H9 (cell line): Measurements from ENCODE around the gene SYT3. TPM values are rescaled to one million over a fixed set of nuclear protein-coding genes. Genes with fewer than 3 reads are reported as not detected.

ENCODE experiments used
- DNase-seq: peaks from one replicate; pipeline ENCODE4 v3.0.0-alpha.2; 2017
- H2AFZ ChIP-seq: one replicate; pipeline ENCODE4 v1.6.1; 2013; ENCODE audit warnings: mild to moderate bottlenecking, low read length, control low read depth, moderate library complexity
- H2AK5ac ChIP-seq: 2 replicates; pipeline ENCODE4 v1.6.1; 2013; ENCODE audit warnings: low read length, control low read depth, mixed read lengths; ENCODE audit not compliant: insufficient read length
- H2BK120ac ChIP-seq: one replicate; pipeline ENCODE4 v1.6.1; 2013; ENCODE audit warnings: low read depth, mild to moderate bottlenecking, low read length, control low read depth, inconsistent platforms; ENCODE audit not compliant: poor library complexity, severe bottlenecking
- H2BK12ac ChIP-seq: 2 replicates; pipeline ENCODE4 v1.6.1; 2013; ENCODE audit warnings: low read length, control low read depth, mixed read lengths, low read depth; ENCODE audit not compliant: insufficient read length
- H2BK15ac ChIP-seq: 2 replicates; pipeline ENCODE4 v1.6.1; 2013; ENCODE audit warnings: low read depth, low read length, control low read depth
- H2BK20ac ChIP-seq: one replicate; pipeline ENCODE4 v1.6.1; 2013; ENCODE audit warnings: low read depth, mild to moderate bottlenecking, low read length, control low read depth, inconsistent platforms; ENCODE audit not compliant: poor library complexity, severe bottlenecking
- H2BK5ac ChIP-seq: 2 replicates; pipeline ENCODE4 v1.6.1; 2013; ENCODE audit warnings: low read length, control low read depth, mixed read lengths; ENCODE audit not compliant: insufficient read length
- H3K14ac ChIP-seq: 2 replicates; pipeline ENCODE4 v1.6.1; 2013; ENCODE audit warnings: low read length, control low read depth; ENCODE audit not compliant: insufficient read depth
- H3K18ac ChIP-seq: 2 replicates; pipeline ENCODE4 v1.6.1; 2013; ENCODE audit warnings: low read depth, mild to moderate bottlenecking, mixed read lengths, low read length, control low read depth; ENCODE audit not compliant: insufficient read length
- H3K23ac ChIP-seq: 2 replicates; pipeline ENCODE4 v1.6.1; 2013; ENCODE audit warnings: low read length, control low read depth, mixed read lengths, low read depth; ENCODE audit not compliant: insufficient read length
- H3K23me2 ChIP-seq: 2 replicates; pipeline ENCODE4 v1.6.1; 2013; ENCODE audit warnings: low read depth, mild to moderate bottlenecking, mixed read lengths, low read length, control low read depth; ENCODE audit not compliant: insufficient read length, poor library complexity, severe bottlenecking
- H3K27ac ChIP-seq: 2 replicates; pipeline ENCODE4 v1.5.1; 2013; ENCODE audit warnings: low read length, control low read depth, mixed read lengths, low read depth; ENCODE audit not compliant: insufficient read length
- H3K27me3 ChIP-seq: 2 replicates; pipeline ENCODE4 v1.6.1; 2013; ENCODE audit warnings: low read length, control low read depth, inconsistent platforms; ENCODE audit not compliant: insufficient read depth
- H3K4ac ChIP-seq: 2 replicates; pipeline ENCODE4 v1.6.1; 2013; ENCODE audit warnings: low read depth, mild to moderate bottlenecking, control low read depth, inconsistent platforms, low read length, moderate library complexity
- H3K4me1 ChIP-seq: 2 replicates; pipeline ENCODE4 v1.6.1; 2013; ENCODE audit warnings: low read length, control low read depth, inconsistent platforms; ENCODE audit not compliant: insufficient read depth
- H3K4me2 ChIP-seq: 2 replicates; pipeline ENCODE4 v1.6.1; 2013; ENCODE audit warnings: low read length, control low read depth, mixed read lengths; ENCODE audit not compliant: insufficient read length, insufficient read depth
- H3K56ac ChIP-seq: 2 replicates; pipeline ENCODE4 v1.6.1; 2013; ENCODE audit warnings: low read depth, mild to moderate bottlenecking, mixed read lengths, low read length, control low read depth; ENCODE audit not compliant: insufficient read length
- H3K79me1 ChIP-seq: 2 replicates; pipeline ENCODE4 v1.6.1; 2013; ENCODE audit warnings: low read depth, mild to moderate bottlenecking, moderate library complexity, low read length, control low read depth, inconsistent platforms; ENCODE audit not compliant: insufficient read depth, poor library complexity, severe bottlenecking
- H3K79me2 ChIP-seq: 2 replicates; pipeline ENCODE4 v1.6.1; 2013; ENCODE audit warnings: low read length, control low read depth, inconsistent platforms; ENCODE audit not compliant: insufficient read depth
- H3K9ac ChIP-seq: 2 replicates; pipeline ENCODE4 v1.6.1; 2013; ENCODE audit warnings: low read length, control low read depth, mixed read lengths; ENCODE audit not compliant: insufficient read length; ENCODE audit errors: extremely low read depth
- H3K9me3 ChIP-seq: one replicate; pipeline ENCODE4 v1.6.1; 2013; ENCODE audit warnings: low read depth, low read length, inconsistent platforms; ENCODE audit not compliant: control insufficient read depth
- H3T11ph ChIP-seq: one replicate; pipeline ENCODE4 v1.6.1; 2013; ENCODE audit warnings: mild to moderate bottlenecking, low read length, control low read depth, inconsistent platforms
- H4K20me1 ChIP-seq: one replicate; pipeline ENCODE4 v1.6.1; 2013; ENCODE audit not compliant: control insufficient read depth, insufficient read length, insufficient read depth
- H4K5ac ChIP-seq: 2 replicates; pipeline ENCODE4 v1.6.1; 2013; ENCODE audit warnings: low read depth, mild to moderate bottlenecking, mixed read lengths, low read length, control low read depth; ENCODE audit not compliant: insufficient read length
- H4K8ac ChIP-seq: replicated peaks from 2 replicates; pipeline ENCODE4 v1.6.1; 2013; ENCODE audit warnings: low read length, control low read depth, mixed read lengths, low read depth; ENCODE audit not compliant: insufficient read length
- H4K91ac ChIP-seq: 2 replicates; pipeline ENCODE4 v1.6.1; 2013; ENCODE audit warnings: low read depth, mild to moderate bottlenecking, moderate library complexity, mixed read lengths, low read length, control low read depth; ENCODE audit not compliant: insufficient read length
- H3K27ac Mint-ChIP-seq, 3 experiments: 2 replicates in 2 of 3; 3 replicates in 1 of 3; pipeline ENCODE4 v1.8.0; 2020 to 2021; ENCODE audit warnings: mixed read lengths in 3 of 3, mild to moderate bottlenecking in 1 of 3, moderate library complexity in 1 of 3
- H3K27me3 Mint-ChIP-seq: 2 replicates; pipeline ENCODE4 v1.8.0; 2021; ENCODE audit warnings: low read depth, mild to moderate bottlenecking, moderate library complexity, mixed read lengths
- H3K36me3 Mint-ChIP-seq, 3 experiments: 2 replicates in 2 of 3; 3 replicates in 1 of 3; pipeline ENCODE4 v1.8.0; 2020 to 2021; ENCODE audit warnings: low read depth in 3 of 3, mixed read lengths in 3 of 3; ENCODE audit not compliant: insufficient read depth in 1 of 3
- H3K4me1 Mint-ChIP-seq, 2 experiments: 2 replicates each; pipeline ENCODE4 v1.8.0; 2020; ENCODE audit warnings: mixed read lengths in 2 of 2
- H3K4me3 Mint-ChIP-seq, 2 experiments: 2 replicates in 1 of 2; 3 replicates in 1 of 2; pipeline ENCODE4 v1.8.0; 2020 to 2021; ENCODE audit warnings: mild to moderate bottlenecking in 2 of 2, mixed read lengths in 2 of 2, moderate library complexity in 1 of 2
- H3K9me3 Mint-ChIP-seq, 2 experiments: 2 replicates in 1 of 2; 3 replicates in 1 of 2; pipeline ENCODE4 v1.8.0; 2020; ENCODE audit warnings: mild to moderate bottlenecking in 2 of 2, mixed read lengths in 2 of 2, moderate library complexity in 1 of 2
- CTCF ChIP-seq: fragments of 200-600 bp; sonication (generic); conservative IDR thresholded peaks from 3 replicates; pipeline ENCODE4 v1.8.0; 2021; ENCODE audit warnings: antibody characterized with exemption, mild to moderate bottlenecking
- WGBS: extraction: QIAGEN DNeasy Blood & Tissue Kit; methylation state at CpG from one replicate; pipeline ENCODE4 v1.1.7; 2013; ENCODE audit warnings: missing lambda C conversion rate, low lambda C conversion rate, mixed read lengths; ENCODE audit not compliant: insufficient read length; ENCODE audit errors: extremely low coverage; 5-methylcytosine and 5-hydroxymethylcytosine counted together
- total RNA-seq: library from RNA; stranded (reverse); gene quantifications from 2 replicates; pipeline ENCODE4 v1.2.1, GENCODE V29; 2021

SYT3 gene
- total RNA-seq, 1 experiment from 2014 or later: 3.1 TPM

GRCh38 chr19:50602496-50602895 lies 37.2 kb downstream of the SYT3 start:
- Histone ChIP-seq H3K27me3 (peaks cover 2% of the 10 kb centered on the region; the same call in 1 of the 2 replicates), H2BK5ac (no peak overlapping the region), H3K4me1 (no peaks in the 10 kb centered on the region), H4K5ac (no peak overlapping the region), H2AFZ (no peak overlapping the region), H3K4ac (no peak overlapping the region), H3K27ac (no peak overlapping the region), H3K4me2 (no peak overlapping the region), H3K18ac (no peak overlapping the region), H3K14ac (no peak overlapping the region), H3K9me3 (no peaks in the 10 kb centered on the region), H2AK5ac (no peak overlapping the region), H4K8ac (no peak overlapping the region), H3K56ac (no peak overlapping the region), H3K23ac (no peak overlapping the region), H2BK15ac (no peak overlapping the region), H3K23me2 (no peaks in the 10 kb centered on the region), H4K20me1 (no peaks in the 10 kb centered on the region), H3K79me2 (no peaks in the 10 kb centered on the region), H2BK12ac (no peak overlapping the region), H4K91ac (no peak overlapping the region), H3T11ph (no peak overlapping the region), H3K9ac (no peak overlapping the region), H2BK20ac (no peak overlapping the region), H3K79me1 (no peaks in the 10 kb centered on the region), H2BK120ac (no peak overlapping the region)
- WGBS: no CpG with 5 or more reads among the region's 6 CpGs
- H3K4me3 Mint-ChIP-seq: no peak overlapping the region
- no peak for TF ChIP-seq CTCF
- no peak overlapping the region for H3K27ac Mint-ChIP-seq
- H3K4me1 Mint-ChIP-seq: peaks cover 0 to 5% of the 10 kb centered on the region in 2 experiments; a peak in 1 of 4 replicates
- peaks cover 50% of the 10 kb centered on the region for H3K27me3 Mint-ChIP-seq
- H3K36me3 Mint-ChIP-seq: peaks cover 8 to 15% (median 12%) of the 10 kb centered on the region in 3 experiments
- no peak for DNase-seq
- H3K9me3 Mint-ChIP-seq: peaks cover 24 to 26% of the 10 kb centered on the region in 2 experiments
